Astrocyte (in vitro differentiated cells and primary cell): ENCODE measurements around the gene CD40. TPM values are rescaled to one million over a fixed set of nuclear protein-coding genes. Genes with fewer than 3 reads are reported as not detected.

Source experiments
- DNase-seq: peaks from one replicate; pipeline ENCODE4 v3.0.0-alpha.2; 2010; ENCODE audit warnings: low read depth
- FAIRE-seq: peaks from 2 replicates; lab custom pipeline; 2011; peaks lifted over from hg19 to GRCh38; lab: Jason Lieb, UNC
- H2AFZ ChIP-seq: 2 replicates; pipeline ENCODE4 v1.6.0; 2012; ENCODE audit warnings: low read depth, low read length, inconsistent platforms
- H3K27ac ChIP-seq: 2 replicates; pipeline ENCODE4 v1.5.1; 2011; ENCODE audit warnings: low read depth, low read length, inconsistent platforms
- H3K27me3 ChIP-seq: 2 replicates; pipeline ENCODE4 v1.6.0; 2011; ENCODE audit warnings: low read length, inconsistent platforms; ENCODE audit not compliant: insufficient read depth
- H3K36me3 ChIP-seq: 2 replicates; pipeline ENCODE4 v1.5.1; 2011; ENCODE audit warnings: low read length, inconsistent platforms; ENCODE audit not compliant: insufficient read depth
- H3K4me1 ChIP-seq: 2 replicates; pipeline ENCODE4 v1.5.1; 2011; ENCODE audit warnings: low read length, inconsistent platforms; ENCODE audit not compliant: insufficient read depth
- H3K4me2 ChIP-seq: 2 replicates; pipeline ENCODE4 v1.6.0; 2012; ENCODE audit warnings: low read length, inconsistent platforms
- H3K4me3 ChIP-seq: 2 replicates; pipeline ENCODE4 v1.5.1; 2011; ENCODE audit warnings: low read depth, mild to moderate bottlenecking, low read length, inconsistent platforms; ENCODE audit not compliant: insufficient read depth
- H3K79me2 ChIP-seq: 2 replicates; pipeline ENCODE4 v1.6.0; 2012; ENCODE audit warnings: mild to moderate bottlenecking, low read length, inconsistent platforms; ENCODE audit not compliant: insufficient read depth
- H3K9ac ChIP-seq: 2 replicates; pipeline ENCODE4 v1.6.0; 2012; ENCODE audit warnings: mild to moderate bottlenecking, low read length, inconsistent platforms
- H3K9me3 ChIP-seq: 2 replicates; pipeline ENCODE4 v1.5.1; 2012; ENCODE audit warnings: low read depth, mild to moderate bottlenecking, low read length, inconsistent platforms; ENCODE audit not compliant: insufficient read depth
- H4K20me1 ChIP-seq: 2 replicates; pipeline ENCODE4 v1.6.0; 2012; ENCODE audit warnings: low read length, inconsistent platforms; ENCODE audit not compliant: insufficient read depth
- H3K27ac Mint-ChIP-seq: one replicate; pipeline ENCODE4 v1.8.0; 2021; ENCODE audit warnings: mild to moderate bottlenecking, mixed read lengths; ENCODE audit not compliant: unreplicated experiment
- H3K27me3 Mint-ChIP-seq: one replicate; pipeline ENCODE4 v1.8.0; 2021; ENCODE audit warnings: low read depth, mixed read lengths; ENCODE audit not compliant: unreplicated experiment
- H3K36me3 Mint-ChIP-seq: one replicate; pipeline ENCODE4 v1.8.0; 2021; ENCODE audit warnings: low read depth, mixed read lengths; ENCODE audit not compliant: unreplicated experiment
- H3K4me1 Mint-ChIP-seq: one replicate; pipeline ENCODE4 v1.8.0; 2021; ENCODE audit warnings: low read depth, mixed read lengths; ENCODE audit not compliant: unreplicated experiment
- H3K4me3 Mint-ChIP-seq: one replicate; pipeline ENCODE4 v1.8.0; 2021; ENCODE audit warnings: mild to moderate bottlenecking, moderate library complexity, mixed read lengths; ENCODE audit not compliant: unreplicated experiment
- H3K9me3 Mint-ChIP-seq: one replicate; pipeline ENCODE4 v1.8.0; 2021; ENCODE audit warnings: mild to moderate bottlenecking, mixed read lengths; ENCODE audit not compliant: unreplicated experiment
- EZH2 ChIP-seq: IDR thresholded peaks from 2 replicates; pipeline ENCODE4 v1.6.1; 2012; ENCODE audit warnings: mild to moderate bottlenecking, low read length, inconsistent platforms; ENCODE audit not compliant: insufficient read depth
- total RNA-seq: library from RNA; stranded (reverse); gene quantifications from 2 replicates; pipeline ENCODE4 v1.2.1, GENCODE V29; 2021
- TF ChIP-seq, protein P1 (sequence below): IDR thresholded peaks from 2 replicates; pipeline ENCODE4 v1.5.1; 2011; ENCODE audit warnings: low read depth, mild to moderate bottlenecking, inconsistent platforms, low read length, moderate library complexity; ENCODE audit not compliant: insufficient read depth

CD40 gene
- total RNA-seq, 1 donor from 2014 or later: 2.3 TPM

DNA sequence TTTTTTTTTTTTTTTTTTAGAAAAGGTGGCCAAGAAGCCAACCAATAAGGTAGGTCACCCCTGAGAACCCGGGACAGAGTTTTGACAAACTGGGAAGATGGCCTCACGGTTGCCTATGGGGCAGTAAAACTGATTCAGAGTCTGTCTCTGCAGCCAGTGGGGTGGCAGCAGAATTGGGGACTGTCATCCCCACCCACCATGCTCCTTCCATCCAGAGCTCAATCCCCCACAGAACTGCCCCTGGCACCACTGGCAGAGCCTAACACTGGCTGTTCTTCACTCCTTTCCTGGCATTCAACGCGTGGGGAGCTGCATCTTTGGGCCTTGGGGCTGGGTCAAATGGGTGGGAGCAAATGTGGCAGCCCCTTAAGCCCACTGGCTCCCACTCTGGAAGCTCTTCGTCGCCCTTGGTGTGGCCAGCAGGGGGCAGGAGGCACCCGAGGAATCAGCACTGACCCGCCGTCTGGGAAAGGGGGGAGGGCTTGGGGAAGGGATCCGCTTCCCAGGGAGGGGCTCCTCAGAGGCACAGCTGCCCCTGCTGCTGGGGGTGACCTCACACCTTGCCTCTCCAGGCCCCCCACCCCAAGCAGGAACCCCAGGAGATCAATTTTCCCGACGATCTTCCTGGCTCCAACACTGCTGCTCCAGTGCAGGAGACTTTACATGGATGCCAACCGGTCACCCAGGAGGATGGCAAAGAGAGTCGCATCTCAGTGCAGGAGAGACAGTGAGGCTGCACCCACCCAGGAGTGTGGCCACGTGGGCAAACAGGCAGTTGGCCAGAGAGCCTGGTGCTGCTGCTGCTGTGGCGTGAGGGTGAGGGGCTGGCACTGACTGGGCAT is 10.4 kb downstream of the CD40 start:
- Histone ChIP-seq H4K20me1 (no peaks in the 10 kb centered on the region), H3K4me3 (no peak overlapping the region), H3K9me3 (no peaks in the 10 kb centered on the region), H3K4me1 (peaks cover 3% of the 10 kb centered on the region), H3K27ac (no peak overlapping the region), H3K4me2 (no peak overlapping the region), H3K27me3 (peaks cover 17% of the 10 kb centered on the region), H3K36me3 (no peaks in the 10 kb centered on the region), H2AFZ (no peak overlapping the region), H3K79me2 (no peaks in the 10 kb centered on the region), H3K9ac (no peak overlapping the region)
- DNase-seq (no peak), FAIRE-seq (no peak)
- Mint-ChIP-seq H3K27me3 (peaks cover 63% of the 10 kb centered on the region), H3K4me3 (no peak overlapping the region), H3K4me1 (peaks cover 6% of the 10 kb centered on the region), H3K9me3 (peaks cover 2% of the 10 kb centered on the region), H3K27ac (no peak overlapping the region), H3K36me3 (peaks cover 2% of the 10 kb centered on the region)
- TF ChIP-seq, protein P1, sequence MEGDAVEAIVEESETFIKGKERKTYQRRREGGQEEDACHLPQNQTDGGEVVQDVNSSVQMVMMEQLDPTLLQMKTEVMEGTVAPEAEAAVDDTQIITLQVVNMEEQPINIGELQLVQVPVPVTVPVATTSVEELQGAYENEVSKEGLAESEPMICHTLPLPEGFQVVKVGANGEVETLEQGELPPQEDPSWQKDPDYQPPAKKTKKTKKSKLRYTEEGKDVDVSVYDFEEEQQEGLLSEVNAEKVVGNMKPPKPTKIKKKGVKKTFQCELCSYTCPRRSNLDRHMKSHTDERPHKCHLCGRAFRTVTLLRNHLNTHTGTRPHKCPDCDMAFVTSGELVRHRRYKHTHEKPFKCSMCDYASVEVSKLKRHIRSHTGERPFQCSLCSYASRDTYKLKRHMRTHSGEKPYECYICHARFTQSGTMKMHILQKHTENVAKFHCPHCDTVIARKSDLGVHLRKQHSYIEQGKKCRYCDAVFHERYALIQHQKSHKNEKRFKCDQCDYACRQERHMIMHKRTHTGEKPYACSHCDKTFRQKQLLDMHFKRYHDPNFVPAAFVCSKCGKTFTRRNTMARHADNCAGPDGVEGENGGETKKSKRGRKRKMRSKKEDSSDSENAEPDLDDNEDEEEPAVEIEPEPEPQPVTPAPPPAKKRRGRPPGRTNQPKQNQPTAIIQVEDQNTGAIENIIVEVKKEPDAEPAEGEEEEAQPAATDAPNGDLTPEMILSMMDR: peak; percentile 9
- no peak for TF ChIP-seq EZH2

DNA sequence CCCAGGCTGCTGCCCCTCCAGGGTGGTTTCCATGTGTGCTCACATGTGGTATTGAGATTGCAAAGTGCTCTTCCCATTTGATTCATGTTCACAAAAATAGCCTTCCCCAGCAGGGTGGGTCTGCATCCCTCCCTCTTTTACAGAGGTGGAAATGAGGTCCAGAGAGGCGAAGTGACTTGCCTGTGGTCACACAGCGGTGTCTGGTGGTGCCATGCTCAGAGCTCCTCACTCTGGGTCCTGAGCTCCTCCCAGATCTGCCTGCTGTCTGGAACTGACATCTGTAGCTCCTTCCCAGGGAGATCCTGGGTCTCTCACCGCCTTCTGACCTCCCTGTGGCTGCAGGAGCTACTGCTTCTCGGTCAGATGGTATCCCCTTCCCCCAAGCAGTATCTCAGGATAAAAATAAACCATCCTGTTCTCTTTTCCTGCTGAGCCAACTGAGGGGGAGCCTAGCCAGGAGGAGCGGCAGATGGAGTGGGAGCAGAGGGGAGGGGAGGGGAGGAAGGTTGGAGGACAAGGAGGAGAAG is 11.9 kb downstream of the CD40 start:
- peaks cover 64% of the 10 kb centered on the region for H3K27me3 Mint-ChIP-seq

More for the DNA sequence above, 11.9 kb downstream of the CD40 start:
- no peak overlapping the region for H3K27ac ChIP-seq
- H3K36me3 Mint-ChIP-seq: peaks cover 2% of the 10 kb centered on the region
- no peak overlapping the region for H3K27ac Mint-ChIP-seq
- H4K20me1 ChIP-seq: no peaks in the 10 kb centered on the region
- FAIRE-seq: no peak
- H3K4me2 ChIP-seq: no peak overlapping the region
- DNase-seq: no peak
- no peaks in the 10 kb centered on the region for H3K9me3 ChIP-seq
- TF ChIP-seq EZH2: no peak
- TF ChIP-seq, protein P1: no peak
- no peaks in the 10 kb centered on the region for H3K79me2 ChIP-seq
- no peak overlapping the region for H3K9ac ChIP-seq
- H3K4me3 ChIP-seq: no peak overlapping the region
- no peaks in the 10 kb centered on the region for H3K36me3 ChIP-seq
- peaks cover 3% of the 10 kb centered on the region for H3K4me1 ChIP-seq
- H2AFZ ChIP-seq: no peak overlapping the region
- no peak overlapping the region for H3K4me3 Mint-ChIP-seq
- H3K9me3 Mint-ChIP-seq: peaks cover 2% of the 10 kb centered on the region
- H3K27me3 ChIP-seq: peaks cover 17% of the 10 kb centered on the region
- H3K4me1 Mint-ChIP-seq: peaks cover 8% of the 10 kb centered on the region
